GM19239 (cell line): ENCODE results near the gene HEXIM2.

Experiments used
- DNase-seq: peaks from one replicate; pipeline ENCODE4 v3.0.0; 2011; ENCODE audit warnings: low spot score; ENCODE audit not compliant: insufficient read length
- FAIRE-seq: peaks from 2 replicates; lab custom pipeline; 2011; peaks lifted over from hg19 to GRCh38; lab: Jason Lieb, UNC

The HEXIM2 gene

GRCh38 chr17:45127548-45128300 is 34.0 kb upstream of the HEXIM2 start:
- DNase-seq, result no peak
- FAIRE-seq, result no peak

DNA sequence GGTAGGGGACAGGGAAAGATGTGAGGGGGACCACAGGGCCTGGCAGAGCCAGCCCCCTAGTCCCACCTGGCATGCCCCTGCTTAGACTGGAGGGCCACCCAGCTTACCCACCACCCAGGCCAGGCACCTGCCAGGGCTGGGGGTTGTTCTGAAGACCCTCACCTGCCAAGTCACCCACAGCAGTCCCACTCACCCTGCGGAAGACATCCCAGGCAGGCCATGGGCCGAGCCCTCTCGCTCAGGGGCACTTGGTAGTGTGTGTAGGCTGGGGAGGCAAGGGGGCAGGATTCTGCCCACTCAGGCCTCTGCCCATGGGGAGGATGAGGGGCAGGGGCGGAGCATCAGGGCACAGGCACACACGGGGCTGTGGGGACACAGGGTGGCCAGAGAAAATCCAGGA is 33.3 kb upstream of the HEXIM2 start:
- no peak for DNase-seq
- no peak for FAIRE-seq

DNA sequence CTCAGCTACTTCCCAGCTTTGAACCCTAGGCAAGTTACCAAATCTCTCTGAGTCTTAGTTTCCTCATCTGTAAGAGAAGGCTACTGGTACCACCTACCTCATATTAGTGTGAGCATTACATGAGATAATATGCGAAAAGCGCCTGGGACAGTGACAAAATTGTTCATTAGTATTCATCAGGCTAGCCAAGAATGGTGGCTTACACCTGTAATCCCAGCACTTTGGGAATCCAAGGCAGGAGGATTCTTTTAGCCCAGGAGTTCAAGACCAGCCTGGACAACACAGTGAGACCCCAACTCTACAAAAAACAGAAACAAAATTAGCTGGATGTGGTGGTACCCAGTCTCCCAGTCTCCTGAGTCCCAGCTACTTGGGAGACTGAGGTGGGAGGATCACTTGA is 32.7 kb upstream of the HEXIM2 start:
- no peak for FAIRE-seq
- DNase-seq, result no peak

- FAIRE-seq (no peak), DNase-seq (no peak)
Measured at GRCh38 chr17:45129426-45129939, 32.2 kb upstream of the HEXIM2 start.

DNA sequence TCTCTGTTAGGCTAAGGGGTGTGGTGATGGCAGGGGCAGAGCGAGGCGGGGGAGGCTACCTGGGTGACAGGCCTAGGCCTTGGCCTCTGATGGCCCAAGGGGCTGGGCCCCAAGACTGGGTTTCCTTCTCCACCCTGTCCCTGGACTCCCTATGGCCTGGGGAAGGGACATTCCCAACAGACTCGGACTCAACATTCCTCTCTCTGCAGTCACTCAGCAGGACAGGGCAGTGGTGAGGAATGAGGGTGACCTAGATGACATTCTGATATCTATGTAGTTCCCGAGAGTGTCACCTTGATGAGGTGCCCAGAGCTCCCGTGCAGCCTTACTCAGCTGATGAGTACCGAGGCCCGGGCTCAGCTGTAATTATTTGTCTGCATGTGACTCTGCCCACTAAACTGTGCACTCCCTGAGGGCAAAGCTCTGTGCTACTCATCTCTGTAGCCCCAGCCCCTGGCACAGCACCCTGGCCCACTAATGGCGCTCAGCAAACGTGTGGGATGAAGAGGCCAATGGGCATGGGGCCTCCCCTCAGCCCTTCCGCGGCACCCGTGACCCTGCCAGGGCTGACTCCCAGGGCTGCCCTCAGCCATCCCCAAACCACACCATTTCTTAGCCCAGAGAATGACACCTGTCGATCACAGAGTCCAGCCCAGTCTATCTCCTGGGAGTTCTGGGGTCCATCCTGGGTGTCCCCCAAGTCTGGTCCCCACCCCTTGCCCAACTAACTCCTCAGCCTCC is 31.6 kb upstream of the HEXIM2 start:
- DNase-seq (no peak), FAIRE-seq (no peak)

DNA sequence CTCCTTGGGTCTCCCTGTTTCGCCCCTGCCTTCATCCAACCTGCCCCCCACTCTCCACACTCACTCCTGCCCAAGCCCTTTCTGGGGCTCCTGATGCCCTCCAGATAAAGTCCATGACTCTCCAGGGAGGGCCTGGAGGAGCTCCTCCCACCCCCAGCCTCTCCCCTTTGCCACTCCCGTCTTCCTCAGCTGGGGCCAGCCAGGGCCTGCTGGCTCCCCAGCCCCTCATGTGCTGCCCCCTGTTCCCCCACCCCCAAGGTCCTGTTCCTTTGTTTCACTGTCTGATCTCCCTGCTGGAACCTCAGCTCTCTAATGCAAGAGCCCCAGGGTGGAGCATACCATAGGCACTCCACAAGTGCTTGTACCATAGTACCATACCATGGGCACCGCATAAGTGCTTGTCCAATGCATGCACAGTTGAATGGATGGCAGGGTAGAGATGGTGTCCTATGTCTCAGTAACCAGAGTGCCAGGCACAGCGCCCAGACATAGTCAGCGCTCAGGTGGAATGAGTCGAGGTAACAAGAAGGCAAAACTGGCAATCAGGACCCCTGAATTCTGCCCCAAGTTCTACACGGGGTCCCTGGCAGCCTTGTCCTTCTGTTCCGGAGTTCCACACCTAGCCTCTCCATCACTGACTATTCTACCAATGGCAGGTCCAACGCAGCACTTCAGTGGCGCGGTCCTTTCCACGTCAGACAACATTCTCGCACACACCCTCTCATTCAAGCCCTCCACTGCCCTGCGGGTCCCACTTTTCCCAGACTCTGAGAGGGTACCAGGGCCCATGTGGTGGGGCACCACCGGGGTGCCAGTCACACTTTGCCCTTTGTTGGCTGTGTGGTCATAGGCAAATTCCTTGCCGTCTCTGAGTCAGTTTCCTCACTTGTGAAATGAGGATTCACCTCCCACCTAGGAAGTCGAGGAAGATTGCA is 30.7 kb upstream of the HEXIM2 start:
- DNase-seq, result no peak
- no peak for FAIRE-seq

DNA sequence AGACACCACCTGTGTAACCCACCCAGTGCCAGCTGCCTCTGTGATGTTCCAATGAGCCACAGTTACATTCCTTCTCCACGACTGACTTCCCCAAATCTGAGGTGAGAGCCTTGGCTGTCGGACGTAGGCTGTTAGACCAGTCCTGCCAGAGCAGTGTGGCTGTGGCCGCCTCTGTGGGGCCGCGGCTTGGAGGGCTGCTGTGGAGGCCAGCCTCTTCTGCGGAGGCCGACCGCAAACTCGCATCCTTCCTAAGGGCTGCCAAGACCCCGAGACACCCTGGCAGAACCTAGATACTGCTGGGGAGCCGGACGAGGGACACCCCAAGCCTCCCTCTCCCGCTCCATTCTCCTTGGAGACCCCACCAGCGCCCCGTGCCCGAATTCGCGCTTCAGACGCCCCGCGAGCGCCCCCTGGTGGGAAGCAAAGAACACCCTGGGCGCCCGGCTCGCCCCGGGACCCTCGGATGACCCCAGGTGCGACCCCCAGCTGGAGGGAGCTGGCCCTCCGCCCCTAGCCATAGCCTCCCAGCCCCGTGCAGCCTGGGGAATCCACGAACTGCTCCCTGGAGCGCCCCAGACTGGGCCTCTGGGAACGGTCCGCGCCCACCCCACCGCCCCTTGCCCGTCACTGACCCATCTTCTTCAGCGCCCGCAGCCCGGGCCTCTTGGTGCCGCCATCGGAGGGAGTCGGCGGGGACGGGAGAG is 29.9 kb upstream of the HEXIM2 start:
- FAIRE-seq, result no peak
- DNase-seq, result no peak

DNA sequence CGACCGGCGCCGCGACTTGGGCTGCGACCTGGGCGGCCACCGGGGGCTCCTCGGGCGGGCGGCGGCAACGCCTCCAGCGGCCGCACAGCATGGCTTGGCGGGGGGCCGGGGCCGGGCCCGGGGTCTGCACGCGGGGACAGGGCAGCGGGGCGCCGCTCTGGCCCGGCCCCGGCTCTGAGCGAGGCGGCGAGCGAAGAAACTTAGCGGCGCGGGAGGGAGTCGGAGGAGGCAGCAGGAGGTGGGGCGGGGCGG is 29.4 kb upstream of the HEXIM2 start, which contains the start of gene PLCD3:
TSS of gene PLCD3 (minus strand) at position 196 of the 252 bp plus-strand sequence. CDS start at position 91, 105 bp downstream.
- FAIRE-seq, result no peak
- DNase-seq, result no peak

GRCh38 chr17:45132572-45133463 is 28.9 kb upstream of the HEXIM2 start:
- peak; percentile 33 for FAIRE-seq
- DNase-seq, result peak; percentile 90

- FAIRE-seq, result peak; percentile 99
- DNase-seq, result peak; percentile 98
Measured at GRCh38 chr17:45135192-45135977, 26.3 kb upstream of the HEXIM2 start, which contains the start of gene ACBD4. Gene ACBD4 (plus strand): TSS chr17:45135687. CDS start chr17:45136145, 458 bp downstream.

- DNase-seq, result no peak
- no peak for FAIRE-seq
Measured at GRCh38 chr17:45135978-45136791, 25.5 kb upstream of the HEXIM2 start.

DNA sequence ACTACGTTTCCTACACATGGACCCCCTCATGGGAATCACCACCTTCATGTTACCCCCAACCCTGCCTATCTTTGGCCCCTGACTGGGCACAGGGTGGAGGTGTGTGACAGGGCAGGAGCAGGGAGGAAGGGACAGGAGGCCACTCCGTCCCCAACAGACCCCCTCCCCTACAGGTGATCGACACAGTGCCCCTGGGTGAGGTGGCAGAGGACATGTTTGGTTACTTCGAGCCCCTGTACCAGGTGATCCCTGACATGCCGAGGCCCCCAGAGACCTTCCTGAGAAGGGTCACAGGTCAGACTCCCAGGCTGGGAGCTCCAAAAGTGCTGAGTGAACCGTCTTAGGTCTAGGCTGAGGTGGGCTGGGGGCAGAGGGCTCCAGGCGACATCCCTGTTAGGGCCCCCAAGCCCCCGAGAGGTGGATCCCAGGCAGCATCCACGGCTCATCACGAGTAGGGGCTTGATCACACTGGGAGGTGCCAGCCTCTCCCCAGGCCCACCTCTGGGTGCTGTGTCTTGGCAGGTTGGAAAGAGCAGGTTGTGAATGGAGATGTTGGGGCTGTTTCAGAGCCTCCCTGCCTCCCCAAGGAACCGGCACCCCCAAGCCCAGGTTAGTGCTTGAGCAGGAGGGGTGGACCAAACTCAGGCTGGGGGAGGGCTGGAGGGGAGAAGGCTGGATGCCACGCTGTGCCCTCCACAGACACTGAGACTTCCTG is 24.7 kb upstream of the HEXIM2 start:
- FAIRE-seq (no peak), DNase-seq (no peak)

DNA sequence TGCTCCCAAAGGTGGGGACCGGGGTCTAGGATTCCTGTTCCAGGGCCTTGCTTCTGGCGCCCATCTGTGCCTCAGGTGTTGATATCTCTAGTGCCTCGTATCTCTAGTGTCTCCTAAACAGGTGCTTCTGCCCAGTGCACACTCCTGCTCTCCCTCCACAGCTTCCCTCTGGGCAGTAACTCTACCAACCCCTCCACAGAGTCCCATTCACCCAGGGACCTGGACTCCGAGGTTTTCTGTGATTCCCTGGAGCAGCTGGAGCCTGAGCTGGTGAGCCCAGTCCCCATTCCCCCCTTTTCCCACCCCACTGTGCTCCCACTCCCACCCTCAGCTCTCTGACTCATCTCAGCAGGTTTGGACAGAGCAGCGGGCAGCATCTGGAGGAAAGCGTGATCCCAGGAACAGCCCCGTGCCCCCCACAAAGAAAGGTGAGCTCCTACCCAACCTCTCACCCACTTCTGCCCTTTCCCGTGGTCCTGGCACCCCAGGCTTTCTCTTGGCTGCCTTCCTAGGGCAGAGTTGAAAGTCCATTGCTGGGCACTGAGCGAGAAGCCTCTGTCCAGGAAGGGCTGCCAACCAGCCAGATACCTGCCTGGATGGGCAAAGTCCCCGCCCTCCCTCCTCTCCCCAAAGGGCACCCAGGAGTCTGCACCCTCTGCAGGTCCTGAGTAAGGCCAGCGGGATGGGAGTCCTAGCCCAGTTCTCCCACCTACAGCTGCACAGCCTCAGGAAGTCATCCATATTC is 23.9 kb upstream of the HEXIM2 start:
- no peak for FAIRE-seq
- no peak for DNase-seq

GRCh38 chr17:45138911-45139532 is 22.7 kb upstream of the HEXIM2 start:
- FAIRE-seq (no peak), DNase-seq (no peak)

DNA sequence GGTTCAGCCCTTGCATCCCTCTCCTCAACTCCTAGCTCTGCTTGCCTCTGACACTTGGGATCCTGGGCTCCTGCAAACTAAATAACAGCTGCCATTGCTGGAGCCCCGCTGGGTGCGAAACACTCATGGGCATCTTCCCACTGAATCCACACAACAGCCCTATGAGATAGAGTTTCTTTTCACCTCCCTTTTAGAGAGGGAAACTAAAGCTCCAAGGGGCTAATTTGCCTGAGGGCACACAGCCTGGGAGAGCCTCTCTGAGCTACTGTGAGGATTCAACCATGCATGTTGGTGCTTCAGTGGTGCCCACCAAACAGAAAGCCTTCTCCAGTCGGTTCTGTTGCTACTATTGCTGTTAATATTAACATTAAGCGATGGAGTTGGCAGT is 22.1 kb upstream of the HEXIM2 start:
- FAIRE-seq, result no peak
- DNase-seq, result no peak
